A549 (cell line): Measurements from ENCODE around the gene PLCB4.

Experiments used
- CTCF ChIP-seq: fragments of >200 bp; sonication (Bioruptor Twin); formaldehyde crosslinking; IDR thresholded peaks from 3 replicates; pipeline ENCODE4 v1.5.1; 2016
- EP300 ChIP-seq, 2 experiments: fragments of >200 bp; sonication (Bioruptor Twin); formaldehyde crosslinking; IDR thresholded peaks; 2 replicates in 1 of 2; 3 replicates in 1 of 2; pipeline ENCODE4 v1.6.1; 2016 to 2017
- KDM5A ChIP-seq: fragments of 200-600 bp; sonication (generic); IDR thresholded peaks from 2 replicates; pipeline ENCODE4 v1.6.1; 2016; ENCODE audit warnings: antibody characterized with exemption, mild to moderate bottlenecking
- MAFK ChIP-seq: fragments of 450-650 bp; IDR thresholded peaks from 2 replicates; pipeline ENCODE4 v1.6.1; 2014; ENCODE audit not compliant: partially characterized antibody
- MAX ChIP-seq: IDR thresholded peaks from 2 replicates; pipeline ENCODE4 v1.6.1; 2012
- POLR2A ChIP-seq: IDR thresholded peaks from 2 replicates; pipeline ENCODE4 v1.6.1; 2012; ENCODE audit warnings: mild to moderate bottlenecking, low read length
- POLR2AphosphoS2 ChIP-seq: conservative IDR thresholded peaks from 2 replicates; pipeline ENCODE4 v1.6.1; 2012; ENCODE audit warnings: low read length, improper control_type of control experiment, inconsistent platforms
- RAD21 ChIP-seq, 2 experiments: fragments of >200 bp in 1 of 2; sonication (Bioruptor Twin) in 1 of 2; formaldehyde crosslinking in 1 of 2; IDR thresholded peaks in 1 of 2; conservative IDR thresholded peaks in 1 of 2; 2 replicates in 1 of 2; 3 replicates in 1 of 2; pipeline ENCODE4 v1.6.1; 2012 to 2018; ENCODE audit warnings: inconsistent platforms in 1 of 2
- TFCP2L1 ChIP-seq: fragments of 250-450 bp; sonication (Bioruptor Pico); IDR thresholded peaks from 2 replicates; pipeline ENCODE4 v1.5.0; 2021; ENCODE audit warnings: mild to moderate bottlenecking

DNA sequence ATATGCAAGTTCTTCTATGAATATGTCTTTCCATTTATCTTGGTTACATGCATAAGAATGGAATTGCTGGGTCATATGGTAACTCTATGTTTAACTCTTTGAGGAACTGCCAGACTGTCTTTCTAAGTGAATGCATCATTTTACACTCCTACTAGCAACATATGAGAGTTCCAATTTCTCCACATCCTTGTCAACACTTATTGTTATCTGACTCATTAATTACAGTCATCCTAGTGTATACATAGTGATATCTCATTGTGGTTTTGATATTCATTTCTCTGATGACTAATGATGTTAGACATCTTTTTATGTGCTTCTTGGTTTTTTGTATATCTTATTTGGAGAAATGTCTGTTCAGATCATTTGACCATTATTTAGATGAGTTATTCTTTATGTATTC, 348.8 kb downstream of the PLCB4 start:
- TF ChIP-seq EP300 (IDR thresholded peaks at IDR 0.05) (no peak), POLR2AphosphoS2 (no peak), CTCF (no peak), MAX (no peak), RAD21 (conservative IDR thresholded peaks at IDR 0.05 in 1 of 2, IDR thresholded peaks at IDR 0.05 in 1 of 2) (no peak), KDM5A (no peak), MAFK (no peak), TFCP2L1 (CRISPR knock-in tag) (no peak), POLR2A (no peak)
